ENCODE data around the gene PRKAR2A. TPM values are rescaled to one million over a fixed set of nuclear protein-coding genes. Genes with fewer than 3 reads are reported as not detected.
"Not testable (repeated sequence)": the region's sequence is repeated elsewhere in the genome, so short reads cannot be mapped to it uniquely, and the experiment has no call there.

Gene PRKAR2A
- total RNA-seq, 1 donor from 2014 or later, result 148 TPM

GRCh38 chr3:48765376-48765775 is 82.3 kb downstream of the PRKAR2A start:
- H3K27me3 ChIP-seq, result no peaks in the 10 kb centered on the region
- no peak for TF ChIP-seq CTCF (IDR thresholded peaks at IDR 0.05)
- H3K36me3 ChIP-seq, result peaks cover 27 to 71% of the 10 kb centered on the region in 2 donors
- no peak for DNase-seq (ENCODE audit: low spot score in 2 of 2)
- no peak overlapping the region for H3K27ac ChIP-seq
- H3K4me3 ChIP-seq, result no peak overlapping the region
- intact Hi-C loops (cut with DNase I), result no loop called here
- H3K4me1 ChIP-seq, result no peaks in the 10 kb centered on the region
- H3K9me3 ChIP-seq, result no peaks in the 10 kb centered on the region

GRCh38 chr3:48762816-48763215 is 84.9 kb downstream of the PRKAR2A start:
- Histone ChIP-seq H3K4me3 (no peak overlapping the region), H3K9me3 (no peaks in the 10 kb centered on the region), H3K4me1 (no peaks in the 10 kb centered on the region), H3K36me3 (peaks cover 27 to 67% of the 10 kb centered on the region in 2 donors), H3K27me3 (no peaks in the 10 kb centered on the region), H3K27ac (no peak overlapping the region)
- no peak for TF ChIP-seq CTCF (IDR thresholded peaks at IDR 0.05)
- intact Hi-C loops (cut with DNase I), result no loop called here
- DNase-seq (ENCODE audit: low spot score in 2 of 2), result no peak

GRCh38 chr3:48759991-48760540 is 87.6 kb downstream of the PRKAR2A start:
- H3K27me3 ChIP-seq; H3K4me1 ChIP-seq; intact Hi-C loops (cut with DNase I); H3K27ac ChIP-seq; H3K4me3 ChIP-seq; H3K9me3 ChIP-seq; DNase-seq (ENCODE audit: low spot score in 2 of 2): not testable (repeated sequence)
- H3K36me3 ChIP-seq, result peaks cover 37 to 71% of the 10 kb centered on the region in 2 donors

GRCh38 chr3:48759531-48759930 is 88.1 kb downstream of the PRKAR2A start:
- H3K9me3 ChIP-seq; H3K4me3 ChIP-seq; H3K27me3 ChIP-seq; H3K4me1 ChIP-seq; intact Hi-C loops (cut with DNase I); H3K27ac ChIP-seq; DNase-seq (ENCODE audit: low spot score in 2 of 2): not testable (repeated sequence)
- H3K36me3 ChIP-seq, result peaks cover 33 to 68% of the 10 kb centered on the region in 2 donors

- no peak for DNase-seq (ENCODE audit: low spot score in 2 of 2)
- TF ChIP-seq CTCF (IDR thresholded peaks at IDR 0.05), result no peak
- Histone ChIP-seq H3K4me3 (no peak overlapping the region), H3K4me1 (no peaks in the 10 kb centered on the region), H3K36me3 (peaks cover 31 to 67% of the 10 kb centered on the region in 2 donors), H3K27me3 (no peaks in the 10 kb centered on the region), H3K9me3 (no peaks in the 10 kb centered on the region), H3K27ac (no peak overlapping the region)
- intact Hi-C loops (cut with DNase I), result no loop called here
These were observed 88.6 kb downstream of the PRKAR2A start for GRCh38 chr3:48759071-48759470.

- peaks cover 34 to 59% of the 10 kb centered on the region in 2 donors for H3K36me3 ChIP-seq
These were observed 91.0 kb downstream of the PRKAR2A start for GRCh38 chr3:48756640-48757039.

More at GRCh38 chr3:48756640-48757039, 91.0 kb downstream of the PRKAR2A start:
- no peaks in the 10 kb centered on the region for H3K27me3 ChIP-seq
- H3K27ac ChIP-seq, result no peak overlapping the region
- intact Hi-C loops (cut with DNase I), result no loop called here
- no peak overlapping the region for H3K4me3 ChIP-seq
- H3K4me1 ChIP-seq, result no peaks in the 10 kb centered on the region
- no peaks in the 10 kb centered on the region for H3K9me3 ChIP-seq
- DNase-seq (ENCODE audit: low spot score in 2 of 2), result no peak
- TF ChIP-seq CTCF (IDR thresholded peaks at IDR 0.05), result no peak

Measured in ascending aorta (tissue), 2 donors.